HG03025 (cell line): ENCODE measurements around the gene CTCF.

Experiments used
- ATAC-seq: cut with Tn5 transposase; IDR thresholded peaks from one replicate; pipeline ENCODE4 v1.9.1; 2021; ENCODE audit warnings: mild to moderate bottlenecking, moderate library complexity; ENCODE audit not compliant: unreplicated experiment, low FRiP score

Gene CTCF

DNA sequence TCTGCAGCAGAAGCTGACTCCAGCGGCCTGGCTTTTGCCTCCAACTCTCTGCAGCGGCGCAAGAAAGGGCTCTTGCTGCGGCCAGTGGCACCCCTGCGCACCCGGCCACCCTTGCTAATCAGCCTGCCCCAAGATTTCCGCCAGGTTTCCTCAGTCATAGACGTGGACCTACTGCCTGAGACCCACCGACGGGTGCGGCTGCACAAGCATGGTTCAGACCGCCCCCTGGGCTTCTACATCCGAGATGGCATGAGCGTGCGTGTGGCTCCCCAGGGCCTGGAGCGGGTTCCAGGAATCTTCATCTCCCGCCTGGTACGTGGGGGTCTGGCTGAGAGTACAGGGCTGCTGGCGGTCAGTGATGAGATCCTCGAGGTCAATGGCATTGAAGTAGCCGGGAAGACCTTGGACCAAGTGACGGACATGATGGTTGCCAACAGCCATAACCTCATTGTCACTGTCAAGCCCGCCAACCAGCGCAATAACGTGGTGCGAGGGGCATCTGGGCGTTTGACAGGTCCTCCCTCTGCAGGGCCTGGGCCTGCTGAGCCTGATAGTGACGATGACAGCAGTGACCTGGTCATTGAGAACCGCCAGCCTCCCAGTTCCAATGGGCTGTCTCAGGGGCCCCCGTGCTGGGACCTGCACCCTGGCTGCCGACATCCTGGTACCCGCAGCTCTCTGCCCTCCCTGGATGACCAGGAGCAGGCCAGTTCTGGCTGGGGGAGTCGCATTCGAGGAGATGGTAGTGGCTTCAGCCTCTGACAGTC lies 99.7 kb downstream of the CTCF start:
- no peak for ATAC-seq

DNA sequence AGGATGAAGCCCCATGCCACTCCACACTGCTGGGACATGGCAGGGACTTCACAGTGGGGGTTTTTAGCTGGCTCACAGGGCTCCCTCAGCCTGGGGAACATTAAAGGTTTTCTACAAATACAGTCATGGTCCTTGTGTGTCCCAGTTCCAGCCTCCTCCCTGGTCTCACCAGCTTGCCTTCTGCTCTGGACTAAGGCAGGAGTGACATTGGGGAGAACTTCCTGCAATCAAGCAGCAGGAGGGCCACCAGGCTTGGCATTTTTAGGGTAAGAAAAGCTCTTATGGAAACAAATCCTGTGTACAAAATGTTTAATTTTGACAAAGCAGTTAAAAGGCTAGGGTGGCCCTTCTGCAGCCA lies 100.3 kb downstream of the CTCF start:
- no peak for ATAC-seq

DNA sequence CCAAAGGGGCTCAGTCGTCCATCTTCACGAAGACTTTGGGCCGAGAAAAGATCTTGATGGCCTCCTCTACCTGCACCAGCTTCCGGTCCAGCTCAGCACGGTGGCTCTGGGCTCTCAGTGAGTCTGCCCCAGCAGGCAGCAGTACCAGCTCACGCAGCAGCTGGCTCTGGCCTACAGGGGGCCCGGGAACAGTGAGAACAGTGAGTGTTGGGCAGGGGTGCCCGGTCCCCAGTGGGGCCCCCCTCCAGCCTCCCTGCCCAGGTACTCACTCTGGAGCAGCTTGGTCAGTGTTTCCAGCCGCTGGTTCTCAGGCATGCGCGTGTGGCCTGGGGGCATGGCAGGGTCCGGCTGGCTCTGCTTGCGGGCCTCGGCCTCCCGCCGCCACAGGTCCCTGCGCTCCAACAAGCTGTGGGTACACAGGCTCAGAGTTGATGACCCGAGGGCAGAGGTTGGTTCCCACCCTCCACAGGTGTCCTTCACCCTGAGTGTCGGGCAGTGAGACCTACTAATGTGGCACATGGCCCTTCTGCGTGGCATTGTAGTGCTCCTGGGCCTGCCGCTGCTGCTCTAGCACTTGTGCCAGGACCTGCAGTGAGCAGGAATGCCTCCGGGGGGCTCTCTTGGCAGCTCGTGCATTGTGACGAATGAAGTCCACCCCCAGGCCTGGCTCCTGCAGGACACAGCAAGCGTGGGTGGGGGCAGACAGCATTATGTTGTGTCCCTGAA lies 101.0 kb downstream of the CTCF start:
- ATAC-seq: no peak

DNA sequence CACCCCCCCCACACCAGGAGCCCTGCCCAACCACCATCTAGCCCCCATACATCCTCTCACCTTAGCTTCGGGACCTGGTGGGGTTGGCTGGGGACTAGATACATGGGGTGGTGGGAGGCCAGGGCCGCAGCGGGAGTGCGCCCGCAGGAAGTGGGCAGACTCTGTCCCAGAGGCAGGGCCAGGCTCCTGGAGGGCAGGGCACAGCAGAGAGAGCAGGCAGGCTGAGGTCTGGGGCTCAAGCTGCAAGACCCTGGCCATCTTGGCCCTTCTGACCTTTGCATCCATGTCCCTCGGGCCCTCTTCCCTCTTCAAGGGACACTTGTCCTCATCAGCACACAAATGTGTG lies 101.5 kb downstream of the CTCF start:
- ATAC-seq: no peak

DNA sequence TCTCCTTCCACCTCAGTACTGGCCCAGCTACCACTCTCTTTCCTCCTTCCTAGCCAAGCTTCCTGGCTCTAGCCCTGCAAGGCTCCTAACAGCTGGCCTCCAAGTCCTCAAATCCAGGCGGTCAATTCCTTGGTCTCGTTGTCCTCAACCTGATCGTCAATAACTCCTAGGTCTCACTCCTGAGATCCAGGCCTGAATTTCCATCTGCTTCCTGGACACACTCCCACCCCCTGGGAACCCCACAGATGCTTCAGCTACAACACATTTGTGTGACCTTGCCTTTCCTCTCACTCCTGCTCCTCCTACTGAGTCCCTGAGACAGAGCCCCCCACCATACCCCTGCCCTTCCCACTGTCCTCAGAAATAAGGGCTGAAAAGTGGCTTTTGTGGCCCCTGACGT lies 101.9 kb downstream of the CTCF start:
- ATAC-seq: no peak

DNA sequence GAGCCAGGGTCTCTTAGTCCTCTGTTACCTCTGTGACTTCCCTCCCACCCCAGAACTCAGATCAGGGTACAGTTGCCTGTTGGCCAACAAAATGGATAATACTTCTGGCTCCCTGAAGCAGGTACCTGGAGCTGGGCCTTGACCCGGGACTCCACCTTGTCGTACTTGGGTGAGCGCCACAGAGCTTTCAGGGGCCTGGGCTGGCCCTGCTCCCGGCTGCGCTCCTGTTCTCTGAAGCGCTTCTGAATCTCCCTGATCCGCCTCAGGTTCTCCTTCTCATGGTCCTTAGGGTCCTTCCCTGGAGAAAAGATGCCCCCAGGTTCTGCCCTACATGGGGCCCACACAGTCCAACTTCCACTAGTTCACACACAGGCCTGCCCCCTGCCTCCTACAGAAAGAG lies 102.5 kb downstream of the CTCF start:
- no peak for ATAC-seq

DNA sequence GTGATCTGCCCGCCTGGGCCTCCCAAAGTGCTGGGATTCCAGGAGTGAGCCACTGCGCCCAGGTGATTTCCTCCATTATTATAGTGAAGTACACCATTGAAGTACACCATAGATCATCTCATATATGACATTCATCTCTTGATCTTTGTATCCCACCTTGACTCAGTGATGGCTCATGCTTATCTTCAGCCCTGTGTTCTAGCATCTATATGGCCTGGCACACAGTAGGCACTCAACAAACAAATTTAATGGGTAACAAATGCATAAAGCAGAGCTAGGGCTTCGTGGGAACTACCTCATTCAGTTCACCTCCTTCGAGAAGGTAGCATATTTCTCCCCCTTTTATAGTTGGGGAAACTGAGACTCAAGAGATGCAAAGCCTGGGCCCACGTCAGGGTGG lies 103.3 kb downstream of the CTCF start:
- no peak for ATAC-seq

DNA sequence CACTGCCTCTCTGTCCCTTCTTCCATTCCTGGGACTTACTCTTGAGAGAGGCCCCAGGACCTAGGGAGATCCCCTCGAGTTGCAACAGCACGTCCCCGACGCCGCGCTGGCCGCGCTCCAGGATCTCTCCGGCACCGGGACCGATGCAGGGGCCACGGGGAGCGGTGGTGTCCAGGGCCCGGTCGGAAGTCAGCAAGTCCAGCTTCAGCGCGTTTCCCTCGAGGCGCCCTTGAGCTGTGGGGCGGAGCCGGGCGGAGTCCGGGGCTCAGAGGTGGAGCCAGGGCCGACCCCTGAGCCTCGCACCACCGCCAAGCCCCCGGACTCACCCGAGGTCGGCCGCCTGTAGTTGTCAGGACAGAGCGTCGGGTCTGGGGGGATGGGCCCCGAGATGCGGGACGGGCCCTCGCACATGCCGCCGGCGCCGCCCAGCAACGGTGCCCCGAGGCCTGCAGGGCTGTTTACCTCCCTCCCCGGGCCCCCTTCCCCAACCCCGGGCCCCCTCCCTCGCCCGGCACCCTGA lies 103.8 kb downstream of the CTCF start:
- no peak for ATAC-seq

DNA sequence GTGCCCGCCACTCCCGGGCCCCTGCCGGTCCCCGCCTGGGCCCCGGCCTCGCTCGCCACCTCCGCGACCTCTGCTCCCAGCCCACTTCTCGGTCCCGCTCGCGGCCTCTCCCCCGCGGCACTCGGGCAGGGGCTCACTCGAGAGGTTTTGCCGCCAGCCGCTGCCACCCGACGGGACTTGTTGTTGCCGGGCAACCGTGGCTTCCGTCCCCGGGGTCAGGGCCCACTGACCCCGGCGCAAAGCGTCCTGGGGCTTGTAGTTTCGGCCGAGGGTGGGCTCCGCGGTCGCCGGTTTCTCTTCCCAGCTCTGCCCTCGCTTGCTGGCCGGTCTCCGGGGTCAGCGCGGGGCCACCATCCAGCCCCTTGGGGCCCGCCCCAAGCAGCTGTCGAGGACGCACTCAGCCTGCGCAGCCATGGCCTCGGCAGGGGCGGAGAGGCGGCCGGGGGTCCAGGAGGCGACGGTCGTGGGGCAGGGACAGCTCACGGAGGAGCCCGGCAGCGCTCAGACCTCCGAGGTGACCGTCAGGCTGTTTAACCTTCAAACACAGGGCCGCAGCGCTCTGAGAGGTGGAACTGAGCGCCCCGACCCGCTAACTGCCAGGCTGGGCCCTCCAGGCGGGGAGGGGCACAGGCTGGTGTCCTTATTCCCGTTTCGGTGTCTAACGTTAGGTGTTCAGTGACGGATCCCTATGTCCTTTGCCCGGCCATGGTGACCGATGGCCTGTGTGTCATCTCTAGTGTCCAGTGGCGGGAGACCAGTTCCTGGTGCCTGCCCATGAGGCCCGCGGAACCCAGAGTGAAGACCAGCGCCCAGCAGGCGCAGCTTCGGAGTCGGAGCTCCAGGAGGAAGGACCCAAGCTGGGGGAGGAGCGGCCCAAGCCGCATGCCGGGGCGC lies 104.5 kb downstream of the CTCF start, which contains the start of the genes C16orf86 and ENKD1:
TSS of gene C16orf86 (plus strand) at position 256 of the 894 bp plus-strand sequence. CDS start at position 413, 157 bp downstream.
TSS of gene ENKD1 (minus strand) at position 192 of the 894 bp plus-strand sequence. CDS start 308 bp downstream, outside the sequence.
- no peak for ATAC-seq

DNA sequence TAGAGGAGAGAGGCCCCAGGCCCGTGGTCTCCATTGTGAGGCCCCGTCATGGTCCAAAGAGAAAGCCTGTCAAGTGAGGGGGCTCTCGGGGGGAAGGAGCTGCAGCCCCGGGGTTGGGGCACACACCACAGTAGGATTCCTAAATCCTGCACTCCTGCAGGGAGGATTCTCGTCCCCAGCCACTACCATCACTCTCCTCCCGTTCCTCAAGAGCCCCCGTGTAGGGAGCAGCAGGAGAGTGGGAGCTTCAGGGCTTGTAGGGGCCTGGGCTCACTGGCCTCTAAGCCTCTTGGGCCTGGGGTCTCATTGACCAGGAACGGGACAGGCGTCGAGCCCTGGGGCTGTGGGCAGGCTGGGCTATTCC lies 105.1 kb downstream of the CTCF start:
- no peak for ATAC-seq

DNA sequence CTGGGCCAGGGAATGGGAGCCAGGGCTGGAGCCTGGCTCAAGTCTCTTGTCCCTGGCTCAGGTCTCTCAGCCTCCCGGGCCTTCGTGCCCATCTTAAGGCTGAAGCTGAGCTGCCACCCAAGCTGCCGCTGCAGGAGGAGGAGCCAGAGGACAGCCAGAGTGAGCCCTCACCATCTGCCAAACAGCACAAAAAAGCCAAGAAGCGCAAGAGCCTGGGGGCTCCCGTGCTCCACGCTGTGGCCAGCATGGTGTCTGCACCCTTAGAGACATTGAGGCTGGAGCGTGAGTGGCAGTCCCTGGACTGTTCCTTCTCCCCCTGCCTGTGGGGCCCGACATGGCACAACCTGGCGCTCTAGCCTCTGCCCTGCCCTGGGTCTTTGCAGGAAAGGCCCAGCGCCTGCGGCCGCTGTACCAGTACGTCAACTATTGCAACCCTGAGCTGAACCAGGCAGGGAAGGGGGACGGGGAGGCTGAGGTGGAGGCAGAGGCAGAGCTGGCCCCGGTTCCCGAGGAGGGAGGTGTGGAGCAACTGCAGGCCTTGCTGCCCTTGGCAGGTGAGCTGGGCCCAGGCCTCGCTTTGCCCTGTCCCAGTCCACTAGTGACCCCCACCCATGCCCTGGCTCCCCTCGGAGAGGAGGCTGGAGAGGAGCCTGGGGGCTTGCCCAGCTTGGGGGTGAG lies 105.6 kb downstream of the CTCF start:
- ATAC-seq: peak; percentile 39

DNA sequence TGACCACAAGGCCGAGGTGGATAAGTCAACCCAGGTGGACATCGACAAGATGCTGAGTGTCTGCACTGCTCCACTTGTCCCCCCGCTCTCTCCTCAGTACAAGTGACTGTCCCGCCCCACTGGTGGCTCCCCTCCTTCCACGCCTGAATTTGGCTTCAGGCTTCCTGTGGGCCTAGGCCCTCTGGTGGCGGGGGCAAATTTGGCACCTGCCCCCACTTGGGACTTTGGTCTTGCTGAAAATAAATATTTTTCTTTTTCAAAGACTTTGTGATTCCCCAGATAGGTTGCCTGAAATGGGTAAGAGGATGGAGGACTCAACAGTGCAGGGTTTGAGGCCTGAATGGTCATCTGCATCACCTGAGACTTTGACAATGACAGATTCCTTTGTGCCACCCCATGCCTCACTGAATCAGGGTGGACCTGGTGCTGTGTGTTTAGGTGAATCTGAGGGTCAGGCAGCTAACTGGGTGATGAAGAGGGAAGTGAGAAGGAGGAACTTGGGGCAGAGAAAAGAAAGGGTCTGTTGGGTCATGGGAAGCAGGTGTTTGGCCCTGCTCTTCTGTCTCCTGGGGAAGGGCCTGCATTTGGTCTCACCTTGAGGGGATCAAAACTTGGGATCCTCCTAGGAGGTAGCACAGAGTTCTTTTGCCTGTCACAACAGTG lies 106.3 kb downstream of the CTCF start:
- ATAC-seq: no peak

DNA sequence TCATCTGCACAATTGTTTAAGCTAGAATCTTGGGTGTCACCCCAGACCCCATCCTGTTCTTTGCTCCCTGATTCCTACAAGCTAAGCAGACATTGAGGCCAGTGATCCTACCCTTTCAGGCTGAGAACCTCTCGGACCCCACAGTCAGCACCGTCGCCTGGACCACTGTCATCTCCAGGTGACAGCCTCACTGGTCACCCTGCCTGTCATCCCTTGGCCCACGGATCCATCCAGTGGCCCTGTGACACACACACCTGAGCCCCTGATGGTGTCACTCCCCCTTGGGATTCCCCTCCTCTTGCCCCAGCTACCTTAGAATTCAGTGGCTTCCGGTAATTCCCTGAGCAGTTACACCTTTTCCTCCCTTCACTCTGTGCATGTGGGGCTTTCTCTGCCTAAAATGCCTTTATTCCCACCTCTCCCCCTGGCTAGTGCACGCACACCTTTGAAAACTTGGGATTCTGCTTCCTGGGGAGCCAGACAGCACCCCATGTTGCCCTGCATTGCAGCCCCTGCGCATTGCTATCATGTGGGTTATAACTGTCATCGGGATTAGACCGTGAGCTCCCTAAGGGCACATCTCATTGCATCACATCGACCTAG lies 107.3 kb downstream of the CTCF start:
- ATAC-seq: no peak

DNA sequence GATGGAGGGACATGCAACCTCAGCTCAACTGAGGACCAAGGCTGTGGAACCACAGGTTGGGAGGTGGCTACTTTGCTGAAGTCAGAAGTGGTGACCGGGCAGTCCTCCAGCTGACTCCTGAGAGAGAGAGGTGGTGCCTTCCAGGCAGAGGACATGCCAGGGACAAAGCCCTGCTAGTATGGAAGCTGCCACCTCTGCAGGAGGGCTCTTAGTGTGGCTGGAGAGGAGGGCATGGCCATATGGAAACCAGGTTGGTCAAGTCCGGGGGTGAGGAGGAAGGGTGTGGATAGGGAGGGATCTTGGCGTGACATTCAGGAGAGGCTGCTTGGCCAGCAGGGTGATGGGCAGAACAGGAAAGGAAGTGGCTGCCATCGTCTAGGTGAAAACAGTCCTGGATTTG lies 110.0 kb downstream of the CTCF start:
- no peak for ATAC-seq

DNA sequence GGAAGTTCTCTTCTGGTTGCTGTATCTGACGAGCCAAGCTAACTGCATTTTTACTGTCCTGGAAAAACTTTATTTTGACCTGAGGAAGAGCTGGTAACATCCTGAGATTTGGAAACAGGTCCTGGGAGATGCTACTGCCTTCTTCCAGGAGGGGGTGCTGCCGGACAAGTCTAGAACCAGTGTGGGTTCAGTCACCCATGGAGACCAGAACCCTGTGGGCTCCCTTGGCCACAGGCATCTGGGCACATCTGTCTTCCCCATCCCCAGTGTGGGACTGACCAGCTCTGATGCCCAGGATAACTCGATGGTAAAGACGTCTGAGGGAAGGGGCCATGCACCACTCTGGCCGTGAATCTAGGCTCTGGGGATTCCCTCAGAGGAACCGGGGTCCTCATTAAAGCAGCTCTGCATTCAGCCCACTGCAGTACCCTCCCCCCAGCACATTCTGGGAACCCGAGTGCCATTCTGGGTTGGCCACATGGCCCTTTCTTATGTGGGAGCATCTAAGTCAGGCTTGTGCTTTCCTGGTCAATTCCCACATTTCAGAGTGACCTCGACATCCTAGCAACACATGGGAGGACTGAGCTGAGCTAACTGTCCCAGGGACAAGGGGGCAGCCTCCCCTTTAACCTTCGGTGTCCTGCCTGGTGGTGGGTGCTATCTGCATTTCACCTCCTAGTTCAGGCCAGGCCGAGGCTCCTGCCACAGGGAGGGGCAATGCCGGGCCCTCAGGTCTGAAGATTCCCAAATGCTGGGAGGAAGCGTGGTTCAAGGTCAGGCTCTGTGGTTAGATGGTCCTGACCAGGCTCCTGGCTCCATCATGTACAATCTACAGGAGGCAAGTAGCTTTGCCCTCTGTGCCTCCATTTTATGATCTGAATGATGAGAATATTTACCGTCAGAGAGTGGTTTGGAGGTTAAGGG lies 110.7 kb downstream of the CTCF start:
- ATAC-seq: no peak

DNA sequence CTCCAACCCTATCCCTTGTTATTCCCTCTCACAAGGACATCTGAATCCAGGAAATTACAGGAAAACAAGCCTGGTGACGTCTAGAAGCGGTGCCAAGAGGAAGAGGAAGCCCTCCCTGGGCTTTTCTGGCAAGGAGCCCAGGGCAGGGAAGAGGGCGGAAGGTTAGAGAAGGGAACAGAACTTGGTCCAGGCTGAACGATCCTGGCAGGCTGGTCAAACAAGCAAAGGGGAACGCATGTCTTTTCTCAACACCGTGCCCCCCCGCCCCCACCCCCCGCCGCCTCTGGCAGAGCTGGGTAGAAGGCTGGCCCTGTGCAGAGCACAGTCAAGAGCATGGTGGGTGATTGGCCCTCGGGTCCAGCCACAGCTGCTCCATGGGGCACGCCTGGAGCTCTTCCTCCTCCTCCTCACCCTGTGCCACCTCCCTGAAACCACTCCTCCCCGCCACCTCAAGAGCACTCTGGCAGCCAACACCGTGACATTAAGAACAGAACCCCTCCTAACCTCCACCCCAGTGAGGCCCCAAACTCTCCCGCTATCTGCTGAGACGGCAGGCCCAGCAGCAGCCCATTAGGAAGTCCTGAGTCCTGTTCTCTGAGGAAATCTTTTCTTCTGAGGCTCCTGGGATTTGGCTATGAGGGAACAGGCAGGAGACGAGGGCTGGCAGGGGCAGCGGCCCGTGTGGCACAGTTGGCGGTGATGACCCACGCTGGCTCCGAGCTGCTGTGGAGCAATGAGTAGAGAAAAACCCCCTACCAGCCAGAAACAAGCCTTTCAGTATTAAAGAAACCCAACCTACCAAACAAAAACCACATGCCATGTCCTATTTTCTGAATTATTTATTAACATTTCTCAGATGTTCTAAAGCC lies 111.6 kb downstream of the CTCF start:
- no peak for ATAC-seq

DNA sequence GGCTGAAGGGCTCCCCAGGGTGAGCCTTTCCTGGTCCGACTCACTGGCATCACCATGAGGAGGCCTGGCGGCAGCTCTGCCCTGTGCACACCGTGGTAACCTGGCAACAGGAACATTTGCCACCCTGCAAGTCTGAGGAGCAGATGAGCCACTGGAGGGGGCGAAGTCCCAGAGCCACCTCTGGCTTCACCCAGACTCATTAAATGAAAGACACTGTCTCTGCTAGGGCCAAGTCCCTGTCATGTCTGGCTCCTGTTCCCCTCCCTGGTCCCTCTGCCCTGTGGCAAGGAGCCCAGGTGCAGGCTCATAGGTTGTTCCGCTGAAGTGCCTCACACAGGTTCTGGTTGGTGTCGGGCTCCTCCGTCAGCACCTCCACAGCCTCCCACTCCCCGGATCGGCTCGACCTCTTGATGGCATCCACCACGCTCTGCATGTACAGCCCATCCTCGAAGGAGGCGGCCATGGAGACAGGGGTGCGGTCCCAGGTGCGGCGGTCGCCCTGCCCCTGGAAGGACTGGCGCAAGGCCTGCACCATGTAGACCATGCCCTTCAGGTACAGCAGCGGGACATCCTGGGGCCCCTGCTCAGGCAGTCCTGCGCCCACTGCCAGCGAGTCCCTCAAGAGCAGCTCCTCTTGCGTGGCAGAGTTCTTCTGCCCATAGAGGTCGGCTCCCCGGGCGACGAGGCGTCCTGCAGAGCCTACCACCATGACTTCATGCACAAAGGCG lies 112.7 kb downstream of the CTCF start:
- ATAC-seq: no peak
